H1 (cell line): ENCODE results near the gene SSH2. TPM values are rescaled to one million over a fixed set of nuclear protein-coding genes. Genes with fewer than 3 reads are reported as not detected.
A peak's percentile ranks its signal among the peaks of the same experiment; 100 is the strongest.

Experiments
- BACH1 ChIP-seq: IDR thresholded peaks from 2 replicates; pipeline ENCODE4 v1.6.1; 2012; ENCODE audit warnings: low read length, improper control_type of control experiment
- BCL11A ChIP-seq, 2 experiments: IDR thresholded peaks; one replicate each; pipeline ENCODE4 v1.6.1; 2011; ENCODE audit warnings: low read depth in 2 of 2, low read length in 2 of 2, mild to moderate bottlenecking in 2 of 2
- CTBP2 ChIP-seq: IDR thresholded peaks from 2 replicates; pipeline ENCODE4 v1.7.0; 2011; ENCODE audit warnings: borderline replicate concordance, mild to moderate bottlenecking, moderate library complexity, mixed read lengths, low read length; ENCODE audit not compliant: insufficient read depth, insufficient read length
- EP300 ChIP-seq, 2 experiments: IDR thresholded peaks; 1 replicate in 1 of 2; 2 replicates in 1 of 2; pipeline ENCODE4 v1.6.1; 2011 to 2012; ENCODE audit warnings: low read depth in 2 of 2, low read length in 2 of 2, mild to moderate bottlenecking in 2 of 2, borderline replicate concordance in 1 of 2, inconsistent platforms in 1 of 2, moderate library complexity in 1 of 2
- FOSL1 ChIP-seq: IDR thresholded peaks from 2 replicates; pipeline ENCODE4 v1.6.1; 2011; ENCODE audit warnings: mild to moderate bottlenecking, low read depth, low read length, moderate library complexity; ENCODE audit not compliant: insufficient read depth
- GABPA ChIP-seq: IDR thresholded peaks from 2 replicates; pipeline ENCODE4 v1.6.1; 2011; ENCODE audit warnings: mild to moderate bottlenecking, low read length, moderate library complexity, borderline replicate concordance; ENCODE audit not compliant: insufficient read depth
- GTF2F1 ChIP-seq: IDR thresholded peaks from 2 replicates; pipeline ENCODE4 v1.6.1; 2012; ENCODE audit warnings: low read depth, low read length, improper control_type of control experiment, borderline replicate concordance
- JUND ChIP-seq: IDR thresholded peaks from 2 replicates; pipeline ENCODE4 v1.6.1; 2011; ENCODE audit warnings: mild to moderate bottlenecking, improper control_type of control experiment, low read length
- KDM1A ChIP-seq: fragments of 200-600, 300-600 bp; sonication (generic); IDR thresholded peaks from 2 replicates; pipeline ENCODE4 v1.7.1; 2016; ENCODE audit warnings: mild to moderate bottlenecking, low read length, borderline replicate concordance
- MAFK ChIP-seq: IDR thresholded peaks from 2 replicates; pipeline ENCODE4 v1.6.1; 2012; ENCODE audit warnings: low read depth, mild to moderate bottlenecking, improper control_type of control experiment, low read length
- POLR2A ChIP-seq, 2 experiments: IDR thresholded peaks; 1 replicate in 1 of 2; 2 replicates in 1 of 2; pipeline ENCODE4 v1.6.1; 2011; ENCODE audit warnings: low read depth in 2 of 2, low read length in 2 of 2, mild to moderate bottlenecking in 2 of 2; ENCODE audit errors: control extremely low read depth in 1 of 2
- RXRA ChIP-seq: IDR thresholded peaks from 2 replicates; pipeline ENCODE4 v1.6.1; 2011; ENCODE audit warnings: low read depth, mild to moderate bottlenecking, low read length, moderate library complexity; ENCODE audit not compliant: insufficient read depth
- SAP30 ChIP-seq: fragments of 300-600 bp; sonication (generic); IDR thresholded peaks from 2 replicates; pipeline ENCODE4 v1.7.1; 2012; ENCODE audit warnings: low read length, moderate library complexity, mild to moderate bottlenecking, inconsistent platforms; ENCODE audit not compliant: insufficient read depth, insufficient replicate concordance
- SIN3A ChIP-seq, 2 experiments: IDR thresholded peaks in 1 of 2; conservative IDR thresholded peaks in 1 of 2; 2 replicates each; pipeline ENCODE4 v1.6.1; 2011 to 2012; ENCODE audit warnings: low read length in 2 of 2, improper control_type of control experiment in 1 of 2, low read depth in 1 of 2, mild to moderate bottlenecking in 1 of 2
- SP2 ChIP-seq: IDR thresholded peaks from 2 replicates; pipeline ENCODE4 v1.6.1; 2012; ENCODE audit warnings: mild to moderate bottlenecking, low read length, inconsistent platforms
- TAF7 ChIP-seq: optimal IDR thresholded peaks from 2 replicates; pipeline ENCODE3; 2011; ENCODE audit warnings: low read depth, mild to moderate bottlenecking, inconsistent platforms, low read length, moderate library complexity, borderline replicate concordance
- TCF12 ChIP-seq: IDR thresholded peaks from 2 replicates; pipeline ENCODE4 v1.6.1; 2011; ENCODE audit warnings: low read depth, mild to moderate bottlenecking, low read length
- YY1 ChIP-seq: IDR thresholded peaks from 2 replicates; pipeline ENCODE4 v1.6.1; 2011; ENCODE audit warnings: low read depth, mild to moderate bottlenecking, low read length
- ZNF274 ChIP-seq: IDR thresholded peaks from 2 replicates; pipeline ENCODE4 v1.7.0; 2012; ENCODE audit warnings: low read length, borderline replicate concordance; ENCODE audit errors: extremely low read depth
- polyA plus RNA-seq, 7 experiments: library from polyadenylated mRNA; depleted of rRNA in 3 of 7; stranded (reverse) in 5 of 7; unstranded in 2 of 7; fragments of >200 nt in 5 of 7; fragments of 200-250 nt in 2 of 7; gene quantifications; 1 replicate in 5 of 7; 2 replicates in 1 of 7; 4 replicates in 1 of 7; pipeline versions ENCODE4 v1.2.1 to v1.2.3, GENCODE V29; 2011 to 2013; ENCODE audit warnings: missing spikeins in 2 of 7, mixed read lengths in 2 of 7
- total RNA-seq: library from RNA; stranded (reverse); fragmentation: NEBNext Ultra II Directional; extraction: Animal tissue kit (Norgen Biotek cat#: 25700); gene quantifications from 2 replicates; pipeline ENCODE4 v1.2.1, GENCODE V29; 2021
- TF ChIP-seq, protein P1 (sequence below), 3 experiments: IDR thresholded peaks; 1 replicate in 2 of 3; 2 replicates in 1 of 3; pipeline versions ENCODE4 v1.5.1 to v1.6.1; 2011; ENCODE audit warnings: low read length in 3 of 3, mild to moderate bottlenecking in 3 of 3, inconsistent platforms in 2 of 3, low read depth in 1 of 3, moderate library complexity in 1 of 3; ENCODE audit not compliant: insufficient read depth in 1 of 3; ENCODE audit errors: control extremely low read depth in 1 of 3

Gene SSH2
- total and polyA plus RNA-seq, 2 of the 8 experiments (the other 6 are each of a cell fraction or from before 2014, with no cell fraction given): 5.2 to 15.9 TPM

DNA sequence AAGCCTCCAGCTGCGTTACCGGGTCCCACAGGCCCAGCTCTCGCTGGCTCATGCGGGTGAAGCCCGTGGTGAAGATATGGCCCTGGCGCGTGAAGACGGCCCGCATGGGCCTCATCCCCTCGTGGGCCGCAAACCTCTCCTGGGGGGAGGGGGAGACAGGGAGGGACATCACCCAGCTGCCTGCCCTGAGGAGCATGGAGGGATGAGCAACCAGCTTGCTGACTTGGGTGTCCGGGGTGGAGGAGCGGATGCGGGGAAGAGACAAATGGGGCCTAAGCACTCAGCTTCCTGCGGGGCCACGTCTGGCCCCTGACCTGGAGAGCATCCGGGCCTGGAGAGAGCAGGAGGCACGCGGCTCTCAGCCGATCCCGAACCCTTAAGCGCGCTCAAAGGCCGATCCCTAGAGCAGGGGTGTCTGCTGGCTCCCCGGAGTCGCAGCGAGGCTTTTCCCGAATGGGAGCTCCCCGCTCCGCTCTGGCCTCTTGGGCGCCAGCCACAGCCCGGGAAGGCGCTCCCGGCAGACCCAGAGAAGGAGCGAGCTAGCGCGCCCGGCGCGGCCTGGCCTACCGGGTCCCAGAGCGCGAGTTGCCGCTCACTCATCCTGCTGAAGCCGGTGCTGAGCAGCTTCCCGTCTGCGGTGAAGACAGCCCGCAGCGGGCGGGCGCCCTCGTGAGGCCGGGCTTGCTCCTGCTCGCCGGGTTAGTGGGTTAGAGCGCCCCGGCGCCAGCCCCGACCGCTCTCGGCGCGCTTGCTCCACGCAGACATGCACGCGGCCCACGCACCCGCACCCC lies 312.4 kb downstream of the SSH2 start (continued):
- TF ChIP-seq TAF7 (peak; percentile 83), BACH1 (peak; percentile 36; the same call in 1 of the 2 replicates), GTF2F1 (no peak), EP300 (IDR thresholded peaks at IDR 0.05; ENCODE audit: borderline replicate concordance in 1 of 2, low read depth in 2 of 2, low read length in 2 of 2) (0 out of 3 replicates have a peak, but pooled peaks of 1 of the 2 experiments have one; percentile 38), BCL11A (IDR thresholded peaks at IDR 0.05; ENCODE audit: low read depth in 2 of 2, low read length in 2 of 2) (no peak), GABPA (peak; percentile 69; the same call in 1 of the 2 replicates), CTBP2 (peak; percentile 59), SAP30 (no peak), YY1 (0 out of 2 replicates have a peak, but pooled peaks have one; percentile 19), MAFK (no peak), TCF12 (no peak), FOSL1 (peak; percentile 76; the same call in 1 of the 2 replicates), POLR2A (IDR thresholded peaks at IDR 0.05; ENCODE audit: control extremely low read depth in 1 of 2, low read depth in 2 of 2, low read length in 2 of 2) (peak in 1 of 2 experiments; percentile 21; a peak in 1 of 3 replicates), JUND (no peak), RXRA (no peak), ZNF274 (no peak), KDM1A (peak; percentile 81; the same call in 1 of the 2 replicates), SIN3A (conservative IDR thresholded peaks at IDR 0.05 in 1 of 2, IDR thresholded peaks at IDR 0.05 in 1 of 2; ENCODE audit: low read depth in 1 of 2, low read length in 2 of 2) (no peak), SP2 (no peak)
- TF ChIP-seq, protein P1, sequence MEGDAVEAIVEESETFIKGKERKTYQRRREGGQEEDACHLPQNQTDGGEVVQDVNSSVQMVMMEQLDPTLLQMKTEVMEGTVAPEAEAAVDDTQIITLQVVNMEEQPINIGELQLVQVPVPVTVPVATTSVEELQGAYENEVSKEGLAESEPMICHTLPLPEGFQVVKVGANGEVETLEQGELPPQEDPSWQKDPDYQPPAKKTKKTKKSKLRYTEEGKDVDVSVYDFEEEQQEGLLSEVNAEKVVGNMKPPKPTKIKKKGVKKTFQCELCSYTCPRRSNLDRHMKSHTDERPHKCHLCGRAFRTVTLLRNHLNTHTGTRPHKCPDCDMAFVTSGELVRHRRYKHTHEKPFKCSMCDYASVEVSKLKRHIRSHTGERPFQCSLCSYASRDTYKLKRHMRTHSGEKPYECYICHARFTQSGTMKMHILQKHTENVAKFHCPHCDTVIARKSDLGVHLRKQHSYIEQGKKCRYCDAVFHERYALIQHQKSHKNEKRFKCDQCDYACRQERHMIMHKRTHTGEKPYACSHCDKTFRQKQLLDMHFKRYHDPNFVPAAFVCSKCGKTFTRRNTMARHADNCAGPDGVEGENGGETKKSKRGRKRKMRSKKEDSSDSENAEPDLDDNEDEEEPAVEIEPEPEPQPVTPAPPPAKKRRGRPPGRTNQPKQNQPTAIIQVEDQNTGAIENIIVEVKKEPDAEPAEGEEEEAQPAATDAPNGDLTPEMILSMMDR (IDR thresholded peaks at IDR 0.05; ENCODE audit: control extremely low read depth in 1 of 3, insufficient read depth in 1 of 3, low read depth in 1 of 3, low read length in 3 of 3): peak; percentile 79 to 91 (median 81)
